Subcutaneous adipose tissue (tissue), 4 donors: Measurements from ENCODE around the gene STAT4. TPM values are rescaled to one million over a fixed set of nuclear protein-coding genes. Genes with fewer than 3 reads are reported as not detected.

Source experiments
- small RNA-seq: library from RNA; depleted of rRNA; stranded (forward); fragments of <200 nt; gene quantifications from one replicate; pipeline ENCODE3, GENCODE V24; 2016
- total RNA-seq, 4 donors: library from RNA; depleted of rRNA; stranded (reverse); fragments of >200 nt; gene quantifications; one replicate each; pipeline ENCODE4 v1.1.0, GENCODE V29; 2016
- TF ChIP-seq, protein P1 (sequence below): fragments of 450-650 bp; IDR thresholded peaks from one replicate; pipeline ENCODE4 v1.5.1; 2016; ENCODE audit warnings: low read depth, mild to moderate bottlenecking, control low read depth, antibody characterized with exemption, moderate library complexity

Gene STAT4
- total RNA-seq, 4 donors from 2014 or later: 4.4 to 14.7 (median 6.7) TPM

DNA sequence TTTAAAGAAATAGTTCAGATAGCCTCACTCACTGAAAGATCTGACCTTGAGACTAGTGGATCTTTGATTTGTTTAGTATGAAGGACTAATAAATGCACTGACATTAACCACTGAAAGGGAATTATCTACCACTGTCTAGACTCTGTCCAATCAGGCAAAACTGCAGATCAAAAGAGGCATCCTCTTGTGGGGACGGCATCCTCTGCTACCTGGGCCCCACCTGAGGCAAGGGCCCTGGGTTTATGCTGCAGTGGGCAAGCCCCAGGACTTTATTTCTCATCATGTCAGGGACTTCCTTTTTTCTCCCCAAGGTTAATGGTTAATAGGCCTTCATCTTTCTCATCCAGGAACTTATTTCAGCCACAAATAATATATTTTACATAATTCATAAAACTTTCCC, 169.1 kb downstream of the STAT4 start:
- TF ChIP-seq, protein P1, sequence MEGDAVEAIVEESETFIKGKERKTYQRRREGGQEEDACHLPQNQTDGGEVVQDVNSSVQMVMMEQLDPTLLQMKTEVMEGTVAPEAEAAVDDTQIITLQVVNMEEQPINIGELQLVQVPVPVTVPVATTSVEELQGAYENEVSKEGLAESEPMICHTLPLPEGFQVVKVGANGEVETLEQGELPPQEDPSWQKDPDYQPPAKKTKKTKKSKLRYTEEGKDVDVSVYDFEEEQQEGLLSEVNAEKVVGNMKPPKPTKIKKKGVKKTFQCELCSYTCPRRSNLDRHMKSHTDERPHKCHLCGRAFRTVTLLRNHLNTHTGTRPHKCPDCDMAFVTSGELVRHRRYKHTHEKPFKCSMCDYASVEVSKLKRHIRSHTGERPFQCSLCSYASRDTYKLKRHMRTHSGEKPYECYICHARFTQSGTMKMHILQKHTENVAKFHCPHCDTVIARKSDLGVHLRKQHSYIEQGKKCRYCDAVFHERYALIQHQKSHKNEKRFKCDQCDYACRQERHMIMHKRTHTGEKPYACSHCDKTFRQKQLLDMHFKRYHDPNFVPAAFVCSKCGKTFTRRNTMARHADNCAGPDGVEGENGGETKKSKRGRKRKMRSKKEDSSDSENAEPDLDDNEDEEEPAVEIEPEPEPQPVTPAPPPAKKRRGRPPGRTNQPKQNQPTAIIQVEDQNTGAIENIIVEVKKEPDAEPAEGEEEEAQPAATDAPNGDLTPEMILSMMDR: no peak

DNA sequence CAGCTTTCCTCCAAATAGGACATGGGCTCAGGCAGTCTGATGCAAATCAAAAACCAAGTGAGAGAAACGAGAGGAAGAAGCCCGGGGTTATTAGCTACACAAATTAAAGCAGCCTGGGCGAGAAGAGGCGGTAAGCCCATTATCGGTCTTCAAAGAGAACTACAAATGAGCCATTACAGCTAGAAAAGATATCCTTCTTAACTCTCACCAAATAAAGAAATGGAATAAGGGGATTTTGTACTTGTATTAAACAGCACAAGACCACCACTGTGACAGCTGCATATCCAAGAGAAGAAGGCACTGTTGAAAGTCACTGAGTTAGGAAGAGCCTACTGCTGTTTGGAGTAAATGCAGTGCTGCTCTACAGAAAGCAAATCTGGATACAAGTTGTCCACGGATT, 169.5 kb downstream of the STAT4 start:
- TF ChIP-seq, protein P1: no peak

DNA sequence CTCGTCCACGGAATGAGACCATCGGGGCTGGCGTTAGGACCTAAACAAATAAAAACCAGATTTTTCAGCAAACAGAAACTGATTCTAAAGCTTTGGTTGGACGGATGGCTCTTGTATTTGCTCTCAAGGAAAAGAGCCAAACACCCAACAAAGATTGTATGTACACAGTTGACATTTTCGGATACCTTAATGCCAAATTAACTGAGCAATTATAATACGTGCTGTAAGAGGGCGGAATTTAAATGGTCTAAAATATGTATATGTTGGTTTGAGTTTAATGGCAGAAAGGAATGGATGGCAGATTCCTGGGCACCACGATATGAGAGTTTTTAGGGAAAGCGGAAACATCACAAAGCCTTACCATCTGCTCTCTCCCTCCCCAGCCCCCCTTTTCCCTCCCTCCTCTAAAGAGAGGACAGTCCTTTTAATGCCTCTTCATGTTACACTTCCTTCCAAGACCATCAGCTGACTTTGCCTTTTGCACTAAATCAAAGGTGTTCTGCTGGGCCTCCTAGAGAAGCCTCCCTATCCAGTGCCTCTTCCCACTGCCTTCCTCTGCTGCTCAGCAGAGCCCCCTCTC, 170.1 kb downstream of the STAT4 start:
- TF ChIP-seq, protein P1: no peak

DNA sequence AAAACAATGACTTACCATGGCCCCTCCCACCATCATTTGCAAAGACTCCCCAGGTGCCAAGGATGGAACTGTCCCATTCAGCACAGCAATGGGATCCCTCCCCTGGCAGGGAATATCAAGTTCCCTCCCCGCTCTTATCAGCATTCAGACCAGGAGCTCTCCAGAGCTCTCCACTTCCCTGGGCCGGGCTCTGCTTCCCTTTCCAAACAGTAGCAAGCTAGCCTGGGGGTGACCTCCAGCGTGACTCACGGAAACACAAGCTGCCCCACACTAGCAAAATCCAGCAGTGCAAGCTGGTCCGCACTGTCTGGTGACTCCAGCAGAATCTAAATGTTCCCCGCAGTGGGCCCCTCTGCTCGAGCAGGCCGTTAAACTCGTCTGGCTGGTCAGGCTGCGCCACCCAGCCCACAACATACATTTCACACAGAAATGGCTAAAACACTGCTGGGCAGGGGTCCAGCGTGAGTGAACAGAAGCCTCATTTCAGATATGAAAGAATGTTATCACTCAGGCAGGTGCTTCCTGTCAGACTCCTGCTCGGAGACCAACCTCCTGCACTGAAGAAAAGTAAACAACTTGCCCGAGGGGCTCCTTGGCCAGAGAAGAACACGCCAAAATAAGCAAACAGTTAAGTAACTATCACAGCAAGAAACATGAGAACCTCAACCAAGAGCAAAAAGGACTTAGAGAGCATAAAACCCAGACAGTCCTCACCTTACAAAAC, 170.7 kb downstream of the STAT4 start:
- TF ChIP-seq, protein P1: no peak

Small RNA genes within 50 kb of the gene (small RNA-seq; reads per million reads assigned to genes)
- gene RNU6-959P: not detected

Other genes with a start within 250 kb of the STAT4 start
- gene STAT1, start 136.8 kb downstream of the STAT4 start, total RNA-seq: 100 to 1,000 TPM in 1 of 4 donors, 10 to 100 TPM in 3; 55.5 to 123 (median 70.8) TPM
- 100 to 1,000 TPM in 1 of 4 donors, 10 to 100 TPM in 3; 34.3 to 102 (median 59.3) TPM for gene MYO1B, start 94.4 kb upstream of the STAT4 start, total RNA-seq